Activated CD4-positive, alpha-beta T cell treated with anti-CD3 and anti-CD28 coated beads, Interleukin-2, amount 10 ng/mL, durations not matched to agents 7 days and 5 days (primary cell): ENCODE results near the gene SCT. TPM values are rescaled to one million over a fixed set of nuclear protein-coding genes. Genes with fewer than 3 reads are reported as not detected.

ENCODE experiments used
- CTCF ChIA-PET: fragments of 350-600 bp; sonication (Branson Sonifier 250); formaldehyde crosslinking; loops from one replicate; lab custom pipeline; 2021; ENCODE audit warnings: antibody characterized with exemption; lab: Charles Lee
- POLR2A ChIA-PET: fragments of 350-600 bp; sonication (Branson Sonifier 250); formaldehyde crosslinking; loops from one replicate; lab custom pipeline; 2021; ENCODE audit warnings: antibody characterized with exemption; lab: Charles Lee
- DNase-seq: peaks from one replicate; pipeline ENCODE4 v3.0.0-alpha.2; 2020
- H3K27ac Mint-ChIP-seq: one replicate; pipeline ENCODE4 v1.8.0; 2021; ENCODE audit warnings: mild to moderate bottlenecking, moderate library complexity, mixed read lengths
- H3K27me3 Mint-ChIP-seq: one replicate; pipeline ENCODE4 v1.8.0; 2021; ENCODE audit warnings: mixed read lengths
- H3K36me3 Mint-ChIP-seq: one replicate; pipeline ENCODE4 v1.8.0; 2021; ENCODE audit warnings: low read depth, mixed read lengths
- H3K4me1 Mint-ChIP-seq: one replicate; pipeline ENCODE4 v1.8.0; 2021; ENCODE audit warnings: mixed read lengths
- H3K4me3 Mint-ChIP-seq: one replicate; pipeline ENCODE4 v1.8.0; 2021; ENCODE audit warnings: mild to moderate bottlenecking, moderate library complexity, mixed read lengths
- H3K9me3 Mint-ChIP-seq: one replicate; pipeline ENCODE4 v1.8.0; 2021; ENCODE audit warnings: mixed read lengths
- total RNA-seq, 2 experiments: library from RNA; stranded (reverse); gene quantifications; one replicate each; pipeline ENCODE4 v1.2.3, GENCODE V29; 2021

Gene SCT
- total RNA-seq, 2 experiments from 2014 or later: not detected

DNA sequence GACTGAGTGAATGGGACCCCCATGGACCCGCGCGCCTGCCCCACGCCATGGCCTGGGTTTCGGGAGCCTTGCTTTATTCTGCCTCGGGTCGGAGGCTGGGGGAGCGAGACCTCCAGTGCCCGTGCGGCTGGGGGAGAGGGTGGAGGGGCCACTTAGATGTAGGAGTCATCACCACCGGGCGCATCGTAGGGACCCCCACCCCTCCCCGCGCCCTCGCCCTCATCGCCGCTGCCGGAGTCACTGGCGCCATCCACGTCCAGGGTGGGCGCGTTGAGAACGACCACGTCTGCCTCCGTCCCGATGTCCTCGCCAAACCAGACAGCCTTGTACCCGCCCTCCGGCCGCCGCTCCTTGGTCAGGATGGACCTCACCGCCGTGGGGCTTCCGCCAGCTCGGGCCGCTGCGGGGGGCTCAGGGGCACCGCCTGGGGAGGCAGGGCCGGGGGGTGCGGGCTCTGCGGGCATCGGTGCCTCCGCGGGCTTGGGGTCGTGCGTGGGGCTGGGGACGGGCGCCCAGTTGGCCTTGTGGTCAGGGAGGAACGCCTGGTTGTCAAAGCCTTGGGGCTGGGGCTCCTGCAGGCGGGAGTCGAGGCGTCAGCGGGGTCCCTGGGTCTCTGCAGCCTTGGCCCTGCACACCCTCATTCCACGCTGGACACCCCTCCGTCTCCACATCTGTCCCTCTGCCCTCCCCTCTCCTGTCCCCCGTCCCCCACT is 9.6 kb downstream of the SCT start:
- Mint-ChIP-seq H3K4me3 (no peak overlapping the region), H3K9me3 (no peaks in the 10 kb centered on the region), H3K27me3 (no peaks in the 10 kb centered on the region), H3K36me3 (peaks cover 20% of the 10 kb centered on the region), H3K4me1 (peaks cover 22% of the 10 kb centered on the region), H3K27ac (no peak overlapping the region)
- no peak for DNase-seq
- CTCF ChIA-PET: no interaction called here
- POLR2A ChIA-PET: no interaction called here

DNA sequence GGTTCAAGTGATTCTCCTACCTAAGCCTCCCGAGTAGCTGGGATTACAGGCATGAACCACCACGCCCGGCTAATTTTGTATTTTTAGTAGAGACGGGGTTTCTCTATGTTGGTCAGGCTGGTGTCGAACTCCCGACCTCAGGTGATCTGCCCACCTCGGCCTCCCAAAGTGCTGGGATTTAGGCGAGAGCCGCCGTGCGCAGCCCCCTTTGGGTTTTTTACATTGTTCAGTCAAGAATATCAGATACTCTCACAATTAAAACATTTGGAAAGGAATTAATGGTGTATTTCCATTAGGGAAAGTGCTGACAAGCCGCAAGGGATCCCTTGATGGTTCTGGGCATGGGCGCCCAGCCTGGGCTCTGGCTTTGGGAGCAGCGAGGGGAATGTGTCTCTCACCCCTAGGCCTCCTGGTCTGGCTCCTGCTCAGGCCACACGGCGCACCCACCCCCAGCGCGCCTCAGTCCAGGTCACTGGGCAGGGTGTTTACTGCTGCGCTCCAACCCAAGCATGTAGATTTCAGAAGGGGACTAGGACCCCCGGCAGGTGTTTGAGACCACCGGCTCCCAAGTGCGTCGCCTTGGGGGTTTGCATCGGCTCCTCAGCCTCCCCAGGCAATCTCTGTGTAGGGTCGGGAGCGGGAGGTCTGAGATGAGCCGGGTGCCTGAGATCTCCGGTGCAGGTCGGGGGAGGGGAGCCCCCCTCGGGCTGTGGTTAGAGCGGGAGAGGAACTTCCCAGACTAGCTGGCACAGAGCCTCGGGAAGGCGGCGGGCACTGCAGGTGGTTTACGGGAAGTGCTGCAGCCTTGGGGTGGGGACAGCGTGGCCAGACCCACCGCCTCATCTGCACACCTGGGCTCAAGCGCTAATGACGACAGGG is 10.4 kb downstream of the SCT start:
- peak overlapping the region; percentile 95 for H3K27ac Mint-ChIP-seq

GRCh38 chr11:615504-616319 is 11.3 kb downstream of the SCT start, which contains the start of gene IRF7:
Gene IRF7, minus strand, starts transcription at chr11:615950. Its CDS starts 586 bp downstream, at chr11:615364.
- H3K4me1 Mint-ChIP-seq: peaks cover 25% of the 10 kb centered on the region
- H3K36me3 Mint-ChIP-seq: peaks cover 35% of the 10 kb centered on the region
- H3K9me3 Mint-ChIP-seq: no peaks in the 10 kb centered on the region
- POLR2A ChIA-PET: interaction anchor here (0.6 kb wide), 1 partner anchor 299 kb away, joined by 5 read pairs; no protein-coding TSS in a partner anchor
- peak within 1 kb of the TSS; percentile 91 for H3K4me3 Mint-ChIP-seq
- CTCF ChIA-PET: interaction anchor here (0.6 to 1.5 kb wide), 4 partner anchors 10 to 365 kb away, joined by 3 read pairs; no protein-coding TSS in a partner anchor
- H3K27me3 Mint-ChIP-seq: no peaks in the 10 kb centered on the region
- H3K27ac Mint-ChIP-seq: peak within 1 kb of the TSS; percentile 95
- peak; percentile 93 for DNase-seq

More for the DNA sequence above, 10.4 kb downstream of the SCT start:
- no peak for DNase-seq
- Mint-ChIP-seq H3K4me3 (peak overlapping the region; percentile 91), H3K9me3 (no peaks in the 10 kb centered on the region), H3K27me3 (no peaks in the 10 kb centered on the region), H3K36me3 (peaks cover 27% of the 10 kb centered on the region), H3K4me1 (peaks cover 25% of the 10 kb centered on the region)
- POLR2A ChIA-PET: interaction anchor here (0.6 kb wide), 1 partner anchor 300 kb away, joined by 5 read pairs; no protein-coding TSS in a partner anchor
- CTCF ChIA-PET: interaction anchor here (0.6 to 1.5 kb wide), 3 partner anchors 9 to 366 kb away, joined by 3 read pairs; no protein-coding TSS in a partner anchor

DNA sequence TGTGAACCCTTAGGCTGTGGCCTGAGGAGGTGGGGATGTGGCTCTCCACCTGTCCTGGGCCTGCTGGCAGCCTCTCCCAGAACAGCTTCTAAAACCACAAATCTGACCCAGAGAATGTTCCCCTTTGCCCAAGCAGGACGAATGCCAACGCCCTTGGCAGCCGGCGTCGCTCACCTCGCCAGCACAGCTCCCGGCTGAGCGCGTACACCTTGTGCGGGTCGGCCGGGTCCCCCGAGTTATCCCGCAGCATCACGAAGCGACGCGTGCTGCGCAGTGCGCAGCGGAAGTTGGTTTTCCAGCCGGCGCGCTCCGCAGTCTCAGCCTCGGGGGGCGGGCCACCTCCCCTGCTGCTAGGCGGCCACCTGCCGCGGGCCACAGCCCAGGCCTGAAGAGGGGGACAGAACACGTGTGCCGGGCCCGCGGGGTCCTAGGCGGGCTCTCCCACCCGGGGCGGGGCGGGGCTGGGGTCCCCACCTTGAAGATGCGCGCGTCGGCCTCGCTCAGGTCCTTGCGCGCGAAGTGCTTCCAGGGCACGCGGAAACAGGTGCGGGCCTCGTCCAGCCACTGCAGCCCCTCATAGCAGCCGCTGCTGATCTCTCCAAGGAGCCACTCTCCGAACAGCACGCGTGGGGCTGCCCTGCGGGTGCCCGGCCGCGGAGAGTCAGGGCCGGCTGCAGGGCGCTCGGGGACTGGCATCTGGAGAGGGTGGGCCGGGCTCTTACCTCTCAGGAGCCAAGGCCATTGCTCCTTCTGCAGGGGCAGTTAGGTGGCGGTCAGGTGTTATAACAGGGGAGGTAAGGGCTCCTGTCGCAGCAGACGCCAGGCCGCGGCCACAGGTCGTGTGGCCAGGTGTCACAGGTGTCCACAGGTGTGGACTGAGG is 12.1 kb downstream of the SCT start:
- DNase-seq: no peak
- ChIA-PET POLR2A (no interaction called here), CTCF (interaction anchor here (1.1 to 1.8 kb wide), 3 partner anchors 11 to 26 kb away, joined by 3 to 8 read pairs (median 3); no protein-coding TSS in a partner anchor)
- Mint-ChIP-seq H3K9me3 (no peaks in the 10 kb centered on the region), H3K4me1 (peaks cover 25% of the 10 kb centered on the region), H3K4me3 (peak overlapping the region; percentile 91), H3K36me3 (peaks cover 36% of the 10 kb centered on the region), H3K27ac (peak overlapping the region; percentile 95), H3K27me3 (no peaks in the 10 kb centered on the region)

DNA sequence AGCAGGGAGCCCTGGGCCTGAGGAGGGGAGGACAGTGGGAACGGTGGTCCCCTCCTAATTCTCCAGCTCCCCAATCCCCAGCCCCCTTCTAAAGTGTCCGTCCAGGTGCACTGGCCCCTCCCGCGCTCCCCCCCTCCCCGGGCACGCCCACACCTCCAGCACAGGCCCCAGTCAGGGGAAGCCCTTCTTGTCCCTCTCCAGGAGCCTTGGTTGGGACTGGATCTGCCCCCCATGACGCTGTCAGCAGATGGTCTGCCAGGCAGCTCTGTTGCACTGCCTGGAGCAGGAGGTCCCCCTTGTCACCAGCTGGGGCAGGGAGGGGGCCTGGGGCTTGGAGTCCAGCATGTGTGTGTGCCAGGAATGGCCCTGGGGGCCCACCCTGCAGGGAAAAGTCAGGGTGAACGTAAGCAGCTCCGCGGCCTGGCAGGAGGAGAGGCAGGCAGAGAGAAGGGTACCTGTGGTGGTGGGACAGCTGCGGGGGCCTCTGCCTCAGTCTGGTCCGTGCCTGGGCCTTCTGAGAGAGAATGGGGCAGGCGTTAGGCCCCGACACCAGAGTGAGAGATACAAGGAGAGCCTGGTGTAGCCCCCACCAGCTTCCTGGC is 12.9 kb downstream of the SCT start:
- CTCF ChIA-PET: interaction anchor here (1.1 to 1.8 kb wide), 3 partner anchors 14 to 38 kb away, joined by 3 to 8 read pairs (median 3); no protein-coding TSS in a partner anchor
- POLR2A ChIA-PET: no interaction called here

GRCh38 chr11:613369-613968 is 13.5 kb downstream of the SCT start:
- Mint-ChIP-seq H3K27me3 (no peaks in the 10 kb centered on the region), H3K36me3 (peaks cover 36% of the 10 kb centered on the region), H3K27ac (peak overlapping the region; percentile 95), H3K4me3 (peak overlapping the region; percentile 91), H3K9me3 (no peaks in the 10 kb centered on the region), H3K4me1 (peaks cover 25% of the 10 kb centered on the region)
- POLR2A ChIA-PET: interaction anchor here (0.6 kb wide), 1 partner anchor 184 kb away, joined by 4 read pairs; no protein-coding TSS in a partner anchor
- CTCF ChIA-PET: interaction anchor here (1.1 to 1.8 kb wide), 3 partner anchors 14 to 38 kb away, joined by 3 to 8 read pairs (median 3); no protein-coding TSS in a partner anchor
- DNase-seq: peak; percentile 84

More for the DNA sequence above, 12.9 kb downstream of the SCT start:
- no peak for DNase-seq
- Mint-ChIP-seq H3K36me3 (peaks cover 36% of the 10 kb centered on the region), H3K4me3 (peak overlapping the region; percentile 91), H3K9me3 (no peaks in the 10 kb centered on the region), H3K27ac (peak overlapping the region; percentile 95), H3K27me3 (no peaks in the 10 kb centered on the region), H3K4me1 (peaks cover 25% of the 10 kb centered on the region)

DNA sequence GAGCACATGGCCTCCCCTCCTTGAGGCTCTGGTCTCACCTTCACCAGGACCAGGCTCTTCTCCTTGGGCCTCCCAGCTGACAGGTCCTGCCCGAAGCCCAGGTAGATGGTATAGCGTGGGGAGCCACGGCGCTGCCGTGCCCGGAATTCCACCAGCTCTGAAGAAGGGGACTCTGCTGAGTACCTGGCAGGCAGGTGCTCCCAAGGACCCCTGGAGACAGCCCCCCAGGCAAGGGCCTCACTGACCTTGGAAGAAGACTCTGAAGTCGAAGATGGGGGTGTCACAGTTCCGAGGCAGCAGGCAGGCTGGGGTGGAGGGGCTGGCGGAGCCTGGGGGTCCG is 14.1 kb downstream of the SCT start:
- peaks cover 25% of the 10 kb centered on the region for H3K4me1 Mint-ChIP-seq
- no peaks in the 10 kb centered on the region for H3K27me3 Mint-ChIP-seq
- POLR2A ChIA-PET: interaction anchor here (0.6 kb wide), 1 partner anchor 184 kb away, joined by 4 read pairs; no protein-coding TSS in a partner anchor
- CTCF ChIA-PET: interaction anchor here (1.2 to 1.8 kb wide), 4 partner anchors 18 to 87 kb away, joined by 3 to 8 read pairs (median 5); no protein-coding TSS in a partner anchor
- no peak overlapping the region for H3K27ac Mint-ChIP-seq
- no peaks in the 10 kb centered on the region for H3K9me3 Mint-ChIP-seq
- peak overlapping the region; percentile 30 for H3K4me3 Mint-ChIP-seq
- DNase-seq: no peak
- peaks cover 36% of the 10 kb centered on the region for H3K36me3 Mint-ChIP-seq

DNA sequence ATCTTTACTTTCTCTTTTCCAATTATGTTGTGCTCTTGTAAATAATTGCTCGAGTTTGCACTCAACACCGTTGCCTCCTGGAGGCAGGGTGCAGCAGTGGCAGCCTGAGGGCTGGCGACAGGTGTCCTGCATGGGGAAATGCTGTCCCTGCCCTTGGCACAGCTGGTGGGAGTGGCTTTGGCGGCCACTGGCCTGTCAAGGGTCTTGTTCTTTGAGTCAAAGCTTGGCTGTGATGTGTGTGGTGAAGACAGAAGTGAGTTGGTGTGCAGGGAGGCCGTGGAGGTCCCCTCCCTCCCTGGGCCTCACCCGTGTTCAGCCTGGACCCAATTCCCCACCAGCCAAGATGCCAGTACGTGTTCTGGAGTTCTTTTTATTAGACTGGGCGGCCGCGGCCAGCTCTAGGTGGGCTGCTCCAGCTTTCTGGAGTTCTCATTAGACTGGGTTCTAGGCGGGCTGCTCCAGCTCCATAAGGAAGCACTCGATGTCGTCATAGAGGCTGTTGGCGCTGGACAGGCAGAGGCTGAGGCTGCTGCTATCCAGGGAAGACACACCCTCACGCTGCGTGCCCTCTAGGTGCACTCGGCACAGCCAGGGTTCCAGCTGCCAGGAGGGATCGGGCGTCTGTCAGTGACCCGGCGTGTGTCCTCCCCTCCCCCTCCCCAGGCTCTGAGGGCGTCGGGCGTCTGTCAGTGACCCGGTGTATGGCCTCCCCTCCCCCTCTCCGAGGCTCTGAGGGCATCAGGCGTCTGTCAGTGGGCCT is 14.6 kb downstream of the SCT start:
- Mint-ChIP-seq H3K27me3 (no peaks in the 10 kb centered on the region), H3K9me3 (no peaks in the 10 kb centered on the region), H3K4me3 (peak overlapping the region; percentile 30), H3K36me3 (peaks cover 37% of the 10 kb centered on the region), H3K4me1 (peaks cover 25% of the 10 kb centered on the region), H3K27ac (peak overlapping the region; percentile 77)
- ChIA-PET CTCF (interaction anchor here (0.6 to 1.6 kb wide), 7 partner anchors 11 to 165 kb away, joined by 3 to 7 read pairs (median 4); no protein-coding TSS in a partner anchor), POLR2A (interaction anchor here (0.6 kb wide), 1 partner anchor 185 kb away, joined by 4 read pairs; no protein-coding TSS in a partner anchor)
- peak; percentile 54 for DNase-seq

- peaks cover 45% of the 10 kb centered on the region for H3K36me3 Mint-ChIP-seq
- no peaks in the 10 kb centered on the region for H3K27me3 Mint-ChIP-seq
- POLR2A ChIA-PET: no interaction called here
- H3K4me1 Mint-ChIP-seq: peaks cover 19% of the 10 kb centered on the region
- DNase-seq: no peak
- no peak overlapping the region for H3K4me3 Mint-ChIP-seq
- H3K9me3 Mint-ChIP-seq: no peaks in the 10 kb centered on the region
- CTCF ChIA-PET: interaction anchor here (0.9 to 1.6 kb wide), 6 partner anchors 10 to 111 kb away, joined by 3 to 7 read pairs (median 4); no protein-coding TSS in a partner anchor
- H3K27ac Mint-ChIP-seq: peak overlapping the region; percentile 54
These were observed 15.7 kb downstream of the SCT start for GRCh38 chr11:611001-611996.
